Muscle of back (tissue), 13 donors: ENCODE measurements around the gene TRANK1. TPM values are rescaled to one million over a fixed set of nuclear protein-coding genes. Genes with fewer than 3 reads are reported as not detected.
A peak's percentile ranks its signal among the peaks of the same experiment; 100 is the strongest.
"Not testable (repeated sequence)": the region's sequence is repeated elsewhere in the genome, so short reads cannot be mapped to it uniquely, and the experiment has no call there.

Experiments used
- DNase-seq, 3 donors: peaks; one replicate each; pipeline versions ENCODE4 v3.0.0 to v3.0.0-alpha.2; 2013
- long read RNA-seq, 9 donors: transcript quantifications; one replicate each; lab custom pipeline, GENCODE V29; 2026
- polyA plus RNA-seq, 10 donors: library from polyadenylated mRNA; unstranded; fragments of 120-200 nt; gene quantifications; one replicate each; pipeline ENCODE4 v1.2.1, GENCODE V29; 2013; ENCODE audit not compliant: insufficient read length in 10 of 10

TRANK1 gene
- 1 to 10 TPM; 4.3 to 7.8 (median 5.1) TPM for polyA plus RNA-seq
- long read RNA-seq, donor 1, partial matches to known transcripts: 0 of 1 reads
- long read RNA-seq, donor 1, other reads (novel, unspliced or antisense): 0 of 1 reads
- long read RNA-seq, donor 2: 0 reads
- long read RNA-seq, donor 3: 0 reads
- long read RNA-seq, donor 4: 0 reads
- long read RNA-seq, donor 5: 0 reads
- long read RNA-seq, donor 6: 0 reads
- long read RNA-seq, donor 7: 0 reads
- long read RNA-seq, donor 8: 0 reads
- long read RNA-seq, donor 9: 0 reads

DNA sequence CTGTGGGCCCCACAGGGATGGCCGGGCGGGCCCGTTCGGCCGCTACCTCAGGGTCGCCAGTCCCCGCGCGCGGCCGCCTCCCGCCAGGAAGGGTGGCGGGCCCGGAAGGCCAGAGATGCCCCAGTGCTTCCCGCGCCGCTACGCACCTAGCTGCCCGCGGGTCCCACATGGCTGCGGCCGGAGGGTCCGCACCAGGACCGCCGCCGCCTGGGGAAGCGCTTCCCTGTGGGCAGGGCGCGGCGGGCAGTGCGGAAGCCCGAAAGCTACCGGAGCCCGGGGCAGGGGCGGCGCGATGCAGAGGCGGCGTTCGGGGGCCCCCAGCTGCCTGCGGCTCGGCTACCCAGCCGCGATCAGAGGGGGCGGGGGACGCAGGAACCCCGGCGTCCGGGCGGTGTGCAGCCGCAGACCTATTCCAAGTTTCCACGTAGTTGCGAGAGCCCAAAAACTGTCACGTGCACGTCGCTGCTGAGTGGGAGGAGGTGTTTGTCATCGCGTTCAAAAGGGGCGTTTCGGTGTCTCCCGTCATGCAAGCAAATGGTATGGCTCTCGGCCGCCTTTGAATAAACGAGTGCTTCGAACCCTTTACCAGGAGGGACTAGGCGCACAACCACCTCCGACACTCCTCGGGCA is at the start of gene TRANK1:
TRANK1 (minus strand) TSS at position 414 of the 630 bp plus-strand sequence; CDS start at position 169, 245 bp downstream.
- peak; percentile 75 to 93 (median 80) for DNase-seq

DNA sequence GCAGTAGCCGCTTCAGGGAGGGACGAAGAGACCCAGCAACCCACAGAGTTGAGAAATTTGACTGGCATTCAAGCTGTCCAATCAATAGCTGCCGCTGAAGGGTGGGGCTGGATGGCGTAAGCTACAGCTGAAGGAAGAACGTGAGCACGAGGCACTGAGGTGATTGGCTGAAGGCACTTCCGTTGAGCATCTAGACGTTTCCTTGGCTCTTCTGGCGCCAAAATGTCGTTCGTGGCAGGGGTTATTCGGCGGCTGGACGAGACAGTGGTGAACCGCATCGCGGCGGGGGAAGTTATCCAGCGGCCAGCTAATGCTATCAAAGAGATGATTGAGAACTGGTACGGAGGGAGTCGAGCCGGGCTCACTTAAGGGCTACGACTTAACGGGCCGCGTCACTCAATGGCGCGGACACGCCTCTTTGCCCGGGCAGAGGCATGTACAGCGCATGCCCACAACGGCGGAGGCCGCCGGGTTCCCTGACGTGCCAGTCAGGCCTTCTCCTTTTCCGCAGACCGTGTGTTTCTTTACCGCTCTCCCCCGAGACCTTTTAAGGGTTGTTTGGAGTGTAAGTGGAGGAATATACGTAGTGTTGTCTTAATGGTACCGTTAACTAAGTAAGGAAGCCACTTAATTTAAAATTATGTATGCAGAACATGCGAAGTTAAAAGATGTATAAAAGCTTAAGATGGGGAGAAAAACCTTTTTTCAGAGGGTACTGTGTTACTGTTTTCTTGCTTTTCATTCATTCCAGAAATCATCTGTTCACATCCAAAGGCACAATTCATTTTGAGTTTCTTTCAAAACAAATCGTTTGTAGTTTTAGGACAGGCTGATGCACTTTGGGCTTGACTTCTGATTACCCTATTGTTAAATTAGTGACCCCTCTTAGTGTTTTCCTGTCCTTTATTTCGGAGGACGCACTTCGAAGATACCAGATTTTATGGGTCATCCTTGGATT is 48.8 kb upstream of the TRANK1 start, which contains the start of gene MLH1:
MLH1 (plus strand) TSS at position 193 of the 958 bp plus-strand sequence; CDS start at position 223, 30 bp downstream.
- peak; percentile 96 to 100 (median 100) for DNase-seq

DNA sequence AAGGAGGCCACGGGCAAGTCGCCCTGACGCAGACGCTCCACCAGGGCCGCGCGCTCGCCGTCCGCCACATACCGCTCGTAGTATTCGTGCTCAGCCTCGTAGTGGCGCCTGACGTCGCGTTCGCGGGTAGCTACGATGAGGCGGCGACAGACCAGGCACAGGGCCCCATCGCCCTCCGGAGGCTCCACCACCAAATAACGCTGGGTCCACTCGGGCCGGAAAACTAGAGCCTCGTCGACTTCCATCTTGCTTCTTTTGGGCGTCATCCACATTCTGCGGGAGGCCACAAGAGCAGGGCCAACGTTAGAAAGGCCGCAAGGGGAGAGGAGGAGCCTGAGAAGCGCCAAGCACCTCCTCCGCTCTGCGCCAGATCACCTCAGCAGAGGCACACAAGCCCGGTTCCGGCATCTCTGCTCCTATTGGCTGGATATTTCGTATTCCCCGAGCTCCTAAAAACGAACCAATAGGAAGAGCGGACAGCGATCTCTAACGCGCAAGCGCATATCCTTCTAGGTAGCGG is 48.0 kb upstream of the TRANK1 start, which contains the start of gene EPM2AIP1:
EPM2AIP1 (minus strand) TSS at position 326 of the 520 bp plus-strand sequence; CDS start at position 272, 54 bp downstream.
- peak in 1 of 3 donors; percentile 100 for DNase-seq

- peak in 1 of 3 donors; percentile 49 for DNase-seq
Measured at GRCh38 chr3:36991923-36992805, 47.3 kb upstream of the TRANK1 start.

GRCh38 chr3:36991147-36991546 is 46.3 kb upstream of the TRANK1 start:
- DNase-seq: no peak

DNA sequence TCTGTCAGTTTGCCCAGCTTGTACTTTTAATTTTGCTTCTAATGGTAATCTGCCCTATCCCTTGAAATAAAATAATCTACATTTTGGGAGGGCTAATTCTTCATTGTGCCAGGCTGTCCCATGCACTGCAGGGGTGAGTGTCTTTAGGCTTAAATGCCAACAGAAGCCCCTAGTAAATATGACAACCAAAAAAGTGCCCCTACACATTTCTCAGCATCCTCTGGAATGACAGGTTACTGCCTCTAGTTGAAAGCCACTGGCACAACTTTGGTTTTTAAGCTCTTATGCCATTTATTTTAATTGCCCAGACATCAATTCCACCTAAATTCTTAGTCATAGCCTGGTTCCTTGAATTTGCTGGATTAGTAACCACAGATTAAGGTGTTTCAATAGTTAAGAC is 44.7 kb upstream of the TRANK1 start:
- DNase-seq: no peak

DNA sequence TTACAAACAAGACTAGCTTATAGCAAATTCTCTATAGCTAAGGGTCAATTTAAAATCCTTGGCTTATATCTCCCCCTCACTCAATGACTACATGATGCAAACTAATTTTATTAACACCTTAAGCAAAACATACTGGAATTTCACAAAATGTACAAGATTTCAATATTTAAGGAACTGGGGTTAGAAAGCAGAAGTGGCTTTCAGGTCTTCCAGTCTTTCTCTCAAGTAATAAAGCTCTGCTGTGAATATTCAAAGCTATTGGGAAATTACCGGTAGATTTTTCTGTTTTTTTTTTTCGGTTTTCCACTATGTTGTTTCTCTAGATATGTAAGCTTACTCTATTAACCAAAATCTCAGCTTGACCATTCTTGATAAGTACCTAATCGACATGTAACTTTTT is 44.2 kb upstream of the TRANK1 start:
- no peak for DNase-seq

DNA sequence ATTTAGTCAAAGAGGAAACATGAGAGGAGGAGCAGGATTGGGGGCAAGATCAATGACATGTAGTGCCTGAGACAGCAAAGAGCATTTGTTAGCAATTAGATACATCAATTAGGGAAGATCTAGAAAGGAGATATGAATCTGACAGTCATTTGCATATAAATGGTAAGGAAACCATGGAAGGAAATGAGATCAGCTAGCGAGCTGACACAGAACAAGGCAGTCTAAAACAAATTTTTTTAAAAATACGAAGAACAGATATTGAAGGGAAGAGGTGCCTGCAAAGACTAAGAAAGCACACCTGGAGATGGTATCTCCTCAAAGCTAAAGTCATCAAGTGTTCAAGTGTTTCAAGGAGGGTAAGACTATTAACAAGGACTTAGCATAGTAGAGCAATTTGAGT is 43.5 kb upstream of the TRANK1 start:
- DNase-seq: no peak

GRCh38 chr3:36981006-36981405 is 36.2 kb upstream of the TRANK1 start:
- DNase-seq: no peak

- DNase-seq: no peak
Measured at GRCh38 chr3:36973139-36973538, 28.3 kb upstream of the TRANK1 start.

GRCh38 chr3:36972163-36972562 is 27.3 kb upstream of the TRANK1 start:
- DNase-seq: no peak

- DNase-seq: peak in 1 of 3 donors; percentile 29
Measured at GRCh38 chr3:36969540-36970432, 24.9 kb upstream of the TRANK1 start.

DNA sequence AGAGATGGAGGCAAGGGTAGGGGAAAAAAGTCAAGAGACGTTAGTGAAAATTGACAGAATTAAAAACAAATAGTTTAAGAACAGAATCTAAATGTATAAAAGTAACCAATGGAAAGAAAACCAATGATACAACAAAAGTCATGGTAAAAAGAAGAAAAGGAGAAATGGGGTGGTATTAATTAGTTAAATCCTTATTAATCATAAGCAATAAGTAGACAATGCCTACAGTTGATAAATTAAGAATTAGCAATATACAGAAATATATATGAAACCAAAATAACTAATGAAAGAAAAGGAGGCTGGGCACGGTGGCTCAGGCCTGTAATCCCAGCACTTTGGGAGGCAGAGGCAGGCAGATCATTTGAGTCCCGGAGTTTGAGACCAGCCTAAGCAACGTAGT is 24.2 kb upstream of the TRANK1 start:
- DNase-seq: no peak

DNA sequence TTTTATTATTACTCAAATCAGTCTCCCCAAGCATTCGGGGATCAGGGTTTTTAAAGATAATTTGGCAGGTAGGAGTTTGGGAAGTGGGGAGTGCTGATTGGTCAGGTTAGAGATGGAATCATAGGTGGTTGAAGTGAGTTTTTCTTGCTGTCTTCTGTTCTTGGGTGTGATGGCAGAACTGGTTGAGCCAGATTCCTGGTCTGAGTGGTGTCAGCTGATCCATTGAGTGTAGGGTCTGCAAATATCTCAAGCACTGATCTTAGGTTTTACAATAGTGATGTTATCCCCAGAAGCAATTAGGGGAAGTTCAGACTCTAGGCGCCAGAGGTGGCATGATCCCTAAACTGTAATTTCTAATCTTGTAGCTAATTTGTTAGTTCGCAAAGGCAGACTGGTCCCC is 20.6 kb upstream of the TRANK1 start:
- no peak for DNase-seq

DNA sequence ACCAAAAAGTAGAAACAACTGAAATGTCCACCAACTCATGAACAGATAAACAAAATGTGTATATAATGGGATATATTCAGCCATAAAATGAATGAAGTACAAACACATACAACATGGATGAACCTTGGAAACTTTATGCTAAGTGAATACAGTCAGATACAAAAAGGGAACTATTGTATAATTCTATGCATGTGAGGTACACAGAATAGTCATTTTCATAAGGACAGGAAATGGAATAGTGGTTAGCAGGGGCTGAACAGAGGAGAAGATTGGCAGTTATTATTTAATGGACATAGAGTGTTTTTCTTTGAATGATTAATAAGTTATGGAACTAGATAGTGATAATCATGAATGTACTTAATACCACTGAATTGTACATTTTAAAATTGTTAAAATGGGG is 20.0 kb upstream of the TRANK1 start:
- DNase-seq: no peak

DNA sequence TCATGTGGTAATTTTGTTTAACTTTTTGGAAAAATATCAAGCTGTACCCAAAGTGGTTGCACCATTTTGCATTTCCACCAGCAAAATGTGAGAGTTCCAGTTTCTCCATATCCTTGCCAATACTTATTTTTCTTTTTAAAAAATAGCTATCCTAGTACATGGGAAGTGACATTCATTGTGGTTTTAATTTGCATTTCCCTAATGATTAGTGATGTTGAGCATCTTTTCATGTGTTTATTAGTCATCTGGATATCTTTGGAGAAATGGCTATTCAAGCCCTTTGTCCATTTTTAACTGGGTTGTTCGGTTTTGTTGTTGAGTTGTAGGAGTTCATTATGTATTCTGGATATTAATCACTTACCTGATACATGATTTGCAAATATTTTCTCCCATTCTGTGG is 19.5 kb upstream of the TRANK1 start:
- no peak for DNase-seq

GRCh38 chr3:36963008-36963407 is 18.2 kb upstream of the TRANK1 start:
- not testable (repeated sequence) for DNase-seq

- DNase-seq: no peak
Measured at GRCh38 chr3:36960502-36960901, 15.6 kb upstream of the TRANK1 start.

- DNase-seq: no peak
Measured at GRCh38 chr3:36959821-36960220, 15.0 kb upstream of the TRANK1 start.
